AG04450 (cell line): ENCODE results near the gene SREBF2. TPM values are rescaled to one million over a fixed set of nuclear protein-coding genes. Genes with fewer than 3 reads are reported as not detected.
A peak's percentile ranks its signal among the peaks of the same experiment; 100 is the strongest.
"Not testable (repeated sequence)": the region's sequence is repeated elsewhere in the genome, so short reads cannot be mapped to it uniquely, and the experiment has no call there.

Source experiments
- CTCF ChIA-PET: fragments of 300-600, 350-600 bp; formaldehyde crosslinking; extraction: SDS; loops from one replicate; lab custom pipeline; 2022; ENCODE audit warnings: antibody characterized with exemption, inconsistent platforms; lab: Charles Lee
- POLR2A ChIA-PET: fragments of 350-600 bp; formaldehyde crosslinking; extraction: SDS; loops from one replicate; lab custom pipeline; 2021; ENCODE audit warnings: antibody characterized with exemption, inconsistent platforms; lab: Yijun Ruan, JAX
- DNase-seq: peaks from one replicate; pipeline ENCODE4 v3.0.0-alpha.2; 2011; ENCODE audit warnings: low read depth, low spot score
- H3K27ac ChIP-seq: one replicate; pipeline ENCODE4 v1.5.1; 2012; ENCODE audit warnings: low read depth, low read length, control low read depth
- H3K27me3 ChIP-seq: one replicate; pipeline ENCODE4 v1.6.0; 2012; ENCODE audit warnings: low read length; ENCODE audit not compliant: control insufficient read depth, insufficient read depth
- H3K4me3 ChIP-seq: 2 replicates; pipeline ENCODE4 v1.5.1; 2011; ENCODE audit warnings: mild to moderate bottlenecking, low read depth, low read length, control low read depth
- H3K9me3 ChIP-seq: 2 replicates; pipeline ENCODE4 v1.5.1; 2012; ENCODE audit warnings: low read length; ENCODE audit not compliant: control insufficient read depth, insufficient read depth
- CTCF ChIP-seq: IDR thresholded peaks from 2 replicates; pipeline ENCODE4 v1.5.1; 2011; ENCODE audit warnings: low read depth, low read length, control low read depth, inconsistent platforms
- polyA plus RNA-seq: library from polyadenylated mRNA; depleted of rRNA; stranded (reverse); fragments of >200 nt; gene quantifications from 2 replicates; pipeline ENCODE4 v1.2.3, GENCODE V29; 2011

SREBF2 gene
- polyA plus RNA-seq, 1 experiment: 31.7 TPM

GRCh38 chr22:41862530-41863266 lies 29.8 kb downstream of the SREBF2 start:
- Histone ChIP-seq H3K27ac (peak overlapping the region; percentile 77), H3K9me3 (no peaks in the 10 kb centered on the region), H3K27me3 (no peaks in the 10 kb centered on the region), H3K4me3 (no peak overlapping the region)
- DNase-seq: no peak
- no peak for TF ChIP-seq CTCF
- ChIA-PET POLR2A (interaction anchor here (1.0 to 1.3 kb wide), 2 partner anchors 9 to 30 kb away, joined by 4 to 5 read pairs; partner anchors contain the start of gene SREBF2), CTCF (interaction anchor here (0.5 to 3.7 kb wide), 4 partner anchors 73 to 165 kb away, joined by 4 to 23 read pairs (median 13); no protein-coding TSS in a partner anchor)

DNA sequence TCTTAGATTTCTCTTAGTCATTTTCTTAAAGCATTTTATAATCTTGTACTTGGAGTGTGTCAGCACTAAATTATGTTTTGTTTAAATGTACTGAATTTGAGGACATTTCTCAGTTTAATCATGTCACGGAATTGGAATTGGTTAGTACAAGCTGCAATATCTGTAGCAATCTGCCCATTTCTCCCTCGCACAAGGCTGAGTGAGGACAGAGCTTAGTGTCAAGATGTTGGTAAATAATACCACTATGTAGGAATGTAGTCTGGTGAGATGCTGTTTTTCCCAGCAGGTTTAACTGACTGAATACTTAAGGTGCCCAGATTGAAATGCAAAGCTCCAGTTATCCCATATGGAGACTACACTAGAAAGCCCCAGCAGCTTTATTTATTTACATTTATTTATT lies 30.6 kb downstream of the SREBF2 start:
- ChIA-PET POLR2A (interaction anchor here (1.0 kb wide), 1 partner anchor 9 kb away, joined by 4 read pairs; no protein-coding TSS in a partner anchor), CTCF (interaction anchor here (1.7 to 3.7 kb wide), 3 partner anchors 78 to 166 kb away, joined by 5 to 23 read pairs (median 21); no protein-coding TSS in a partner anchor)
- H3K27ac ChIP-seq: no peak overlapping the region
- no peak overlapping the region for H3K4me3 ChIP-seq
- TF ChIP-seq CTCF: no peak
- no peaks in the 10 kb centered on the region for H3K9me3 ChIP-seq
- H3K27me3 ChIP-seq: no peaks in the 10 kb centered on the region
- DNase-seq: no peak

- no peak for DNase-seq
- ChIA-PET CTCF (interaction anchor here (0.6 kb wide), 1 partner anchor 9 kb away, joined by 3 read pairs; no protein-coding TSS in a partner anchor), POLR2A (no interaction called here)
- no peak for TF ChIP-seq CTCF
- no peaks in the 10 kb centered on the region for H3K9me3 ChIP-seq
- H3K27me3 ChIP-seq: no peaks in the 10 kb centered on the region
- H3K4me3 ChIP-seq: no peak overlapping the region
- no peak overlapping the region for H3K27ac ChIP-seq
Measured at GRCh38 chr22:41868556-41868955, 35.7 kb downstream of the SREBF2 start.

DNA sequence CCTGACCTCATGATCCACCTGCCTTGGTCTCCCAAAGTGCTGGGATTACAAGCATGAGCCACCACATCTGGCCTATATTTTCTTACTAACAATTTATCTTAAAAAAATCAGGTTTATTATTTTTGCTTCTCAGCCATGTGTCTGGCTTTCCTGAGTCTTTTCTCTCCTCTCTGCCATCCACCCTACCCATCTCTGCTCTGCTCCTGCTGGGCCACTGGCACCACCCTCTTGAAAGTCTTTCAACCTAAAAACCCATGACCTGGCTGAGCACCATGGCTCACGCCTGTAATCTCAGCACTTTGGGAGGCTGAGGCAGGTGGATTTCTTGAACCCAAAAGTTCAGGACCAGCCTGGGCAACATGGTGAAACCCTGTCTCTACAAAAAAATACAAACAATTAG lies 37.2 kb downstream of the SREBF2 start:
- H3K4me3 ChIP-seq, H3K27me3 ChIP-seq, DNase-seq, POLR2A ChIA-PET, CTCF ChIA-PET, H3K27ac ChIP-seq, H3K9me3 ChIP-seq: not testable (repeated sequence)

DNA sequence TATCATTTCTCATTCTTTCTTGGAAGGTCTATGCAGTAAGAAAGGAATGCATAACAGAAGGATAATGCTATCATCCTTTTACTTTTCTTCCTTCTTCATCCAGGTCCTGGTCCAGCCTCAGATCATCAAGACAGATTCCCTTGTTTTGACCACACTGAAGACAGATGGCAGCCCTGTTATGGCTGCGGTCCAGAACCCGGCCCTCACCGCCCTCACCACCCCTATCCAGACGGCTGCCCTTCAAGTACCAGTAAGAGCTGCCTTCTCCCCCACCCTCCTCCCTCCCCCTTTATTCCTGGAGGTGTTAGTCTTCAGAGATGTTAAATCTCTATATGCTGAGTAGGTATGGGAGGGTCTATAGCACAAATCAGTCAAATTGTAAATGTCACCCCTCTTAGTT lies 37.9 kb downstream of the SREBF2 start:
- no peak for TF ChIP-seq CTCF
- CTCF ChIA-PET: interaction anchor here (0.6 kb wide), 1 partner anchor 48 kb away, joined by 7 read pairs; no protein-coding TSS in a partner anchor
- H3K27ac ChIP-seq: no peak overlapping the region
- H3K4me3 ChIP-seq: no peak overlapping the region
- no peak for DNase-seq
- no peaks in the 10 kb centered on the region for H3K9me3 ChIP-seq
- POLR2A ChIA-PET: no interaction called here
- H3K27me3 ChIP-seq: no peaks in the 10 kb centered on the region
